B cell (primary cell): Measurements from ENCODE around the gene ARHGAP6. TPM values are rescaled to one million over a fixed set of nuclear protein-coding genes. Genes with fewer than 3 reads are reported as not detected.

Source experiments
- ATAC-seq: fragments of 200-7000 bp; cut with Tn5 transposase; one replicate; pipeline ENCODE4 v1.10.0; 2021; ENCODE audit warnings: low read depth, mild to moderate bottlenecking, moderate number of reproducible peaks, moderate library complexity
- CTCF ChIA-PET: fragments of 350-600 bp; sonication (Branson Sonifier 250); formaldehyde crosslinking; loops from one replicate; lab custom pipeline; 2021; ENCODE audit warnings: antibody characterized with exemption, inconsistent platforms; lab: Charles Lee
- POLR2A ChIA-PET: fragments of 350-600 bp; sonication (Branson Sonifier 250); formaldehyde crosslinking; loops from one replicate; lab custom pipeline; 2021; ENCODE audit warnings: antibody characterized with exemption; lab: Charles Lee
- DNase-seq: peaks from one replicate; pipeline ENCODE4 v3.0.0; 2013
- H2AFZ ChIP-seq: 2 replicates; pipeline ENCODE4 v1.6.1; 2012; ENCODE audit warnings: mild to moderate bottlenecking, low read depth, low read length; ENCODE audit not compliant: insufficient read depth, poor library complexity, severe bottlenecking
- H3K27ac ChIP-seq, 2 donors: 1 replicate in 1 of 2; 2 replicates in 1 of 2; pipeline ENCODE4 v1.5.1; 2012 to 2013; ENCODE audit warnings: low read length in 2 of 2, mild to moderate bottlenecking in 2 of 2, moderate library complexity in 1 of 2
- H3K27me3 ChIP-seq, 4 experiments: fragments of 200-600 bp in 1 of 4; sonication (generic) in 1 of 4; replicated peaks in 1 of 4; 1 replicate in 2 of 4; 2 replicates in 2 of 4; pipeline versions ENCODE4 v1.6.1 to v1.7.0; 2013 to 2016; ENCODE audit warnings: low read length in 3 of 4, mild to moderate bottlenecking in 2 of 4, mixed read lengths in 1 of 4, moderate library complexity in 1 of 4; ENCODE audit not compliant: insufficient read depth in 4 of 4, control insufficient read depth in 3 of 4; ENCODE audit errors: control extremely low read depth in 1 of 4
- H3K36me3 ChIP-seq, 2 experiments: replicated peaks in 1 of 2; 1 replicate in 1 of 2; 2 replicates in 1 of 2; pipeline versions ENCODE4 v1.6.1 to v1.7.1; 2013; ENCODE audit warnings: low read length in 1 of 2; ENCODE audit not compliant: insufficient read depth in 2 of 2, control insufficient read depth in 1 of 2; ENCODE audit errors: control extremely low read depth in 1 of 2, extremely low read depth in 1 of 2
- H3K4me1 ChIP-seq, 2 donors: fragments of 200-600 bp in 1 of 2; sonication (generic) in 1 of 2; 1 replicate in 1 of 2; 2 replicates in 1 of 2; pipeline versions ENCODE4 v1.5.1 to v1.6.1; 2013 to 2017; ENCODE audit warnings: low read length in 2 of 2; ENCODE audit not compliant: control insufficient read depth in 2 of 2, insufficient read depth in 2 of 2
- H3K4me2 ChIP-seq: replicated peaks from 2 replicates; pipeline ENCODE3; 2012; ENCODE audit warnings: mild to moderate bottlenecking, low read depth, low read length; ENCODE audit not compliant: poor library complexity, severe bottlenecking
- H3K4me3 ChIP-seq, 5 experiments: fragments of 200-600 bp in 1 of 5; sonication (generic) in 1 of 5; 1 replicate in 3 of 5; 2 replicates in 2 of 5; pipeline versions ENCODE4 v1.5.1 to v1.7.0; 2011 to 2016; ENCODE audit warnings: low read length in 4 of 5, mild to moderate bottlenecking in 4 of 5, low read depth in 2 of 5, control low read depth in 1 of 5, moderate library complexity in 1 of 5; ENCODE audit not compliant: insufficient read depth in 1 of 5; ENCODE audit errors: control extremely low read depth in 1 of 5, extremely low read depth in 1 of 5
- H3K79me2 ChIP-seq: fragments of 200-600 bp; sonication (generic); one replicate; pipeline ENCODE4 v1.6.0; 2016; ENCODE audit warnings: low read length; ENCODE audit not compliant: control insufficient read depth, insufficient read depth
- H3K9ac ChIP-seq: fragments of 200-600 bp; sonication (generic); 2 replicates; pipeline ENCODE4 v1.6.1; 2017; ENCODE audit warnings: mild to moderate bottlenecking, low read length, moderate library complexity
- H3K9me3 ChIP-seq, 3 donors: one replicate each; pipeline versions ENCODE4 v1.6.1 to v1.7.1; 2013; ENCODE audit warnings: low read length in 2 of 3; ENCODE audit not compliant: control insufficient read depth in 2 of 3, insufficient read depth in 1 of 3; ENCODE audit errors: control extremely low read depth in 1 of 3
- H4K20me1 ChIP-seq: 2 replicates; pipeline ENCODE4 v1.6.0; 2012; ENCODE audit warnings: mild to moderate bottlenecking, low read length; ENCODE audit not compliant: insufficient read depth, control insufficient read depth, poor library complexity, severe bottlenecking
- H3K27ac Mint-ChIP-seq: one replicate; pipeline ENCODE4 v1.8.0; 2021; ENCODE audit warnings: mixed read lengths
- H3K27me3 Mint-ChIP-seq: one replicate; pipeline ENCODE4 v1.8.0; 2021; ENCODE audit warnings: mixed read lengths
- H3K4me1 Mint-ChIP-seq: one replicate; pipeline ENCODE4 v1.8.0; 2021; ENCODE audit warnings: mixed read lengths
- H3K4me3 Mint-ChIP-seq: one replicate; pipeline ENCODE4 v1.8.0; 2021; ENCODE audit warnings: mixed read lengths
- H3K9me3 Mint-ChIP-seq: one replicate; pipeline ENCODE4 v1.8.0; 2022; ENCODE audit warnings: mixed read lengths; ENCODE audit not compliant: insufficient read depth
- CTCF ChIP-seq: fragments of 200-600 bp; IDR thresholded peaks from one replicate; pipeline ENCODE4 v1.8.0; 2022; ENCODE audit warnings: antibody characterized with exemption, mild to moderate bottlenecking
- EZH2 ChIP-seq: IDR thresholded peaks from 2 replicates; pipeline ENCODE4 v1.6.1; 2012; ENCODE audit warnings: borderline replicate concordance, low read depth, mild to moderate bottlenecking, moderate library complexity, low read length; ENCODE audit not compliant: insufficient read depth, poor library complexity, severe bottlenecking
- WGBS: methylation state at CpG from one replicate; pipeline ENCODE4 v1.1.5; 2013; ENCODE audit warnings: missing lambda C conversion rate; ENCODE audit not compliant: insufficient coverage; 5-methylcytosine and 5-hydroxymethylcytosine counted together
- intact Hi-C: fragments of 100-400 bp; cut with micrococcal nuclease; formaldehyde crosslinking; loops from one replicate; pipeline ENCODE4 v1.10.0; 2022
- polyA plus RNA-seq: library from polyadenylated mRNA; depleted of rRNA; stranded (reverse); fragments of >200 nt; gene quantifications from 2 replicates; pipeline ENCODE4 v1.2.3, GENCODE V29; 2012
- small RNA-seq: library from RNA; depleted of rRNA; stranded (forward); fragments of <200 nt; gene quantifications from one replicate; pipeline ENCODE3, GENCODE V24; 2012; ENCODE audit warnings: low replicate concordance, low read depth; ENCODE audit not compliant: insufficient read length
- total RNA-seq, 2 donors: library from RNA; stranded (reverse); fragments of 120-200 nt in 1 of 2; gene quantifications; 1 replicate in 1 of 2; 2 replicates in 1 of 2; pipeline versions ENCODE4 v1.2.3 to v1.2.4, GENCODE V29; 2013 to 2022

ARHGAP6 gene
- total and polyA plus RNA-seq, 2 donors (not counting 1 experiment from before 2014, with no cell fraction given) = 1.6 to 2.6 TPM

GRCh38 chrX:11097933-11098332 is 567.8 kb downstream of the ARHGAP6 start:
- Histone ChIP-seq H3K4me1 (no peaks in the 10 kb centered on the region), H3K9me3 (no peaks in the 10 kb centered on the region), H3K27ac (no peak overlapping the region), H3K4me3 (no peak overlapping the region), H3K36me3 (no peaks in the 10 kb centered on the region), H3K79me2 (no peaks in the 10 kb centered on the region), H3K27me3 (no peaks in the 10 kb centered on the region), H4K20me1 (no peaks in the 10 kb centered on the region), H3K4me2 (no peak overlapping the region), H2AFZ (no peak overlapping the region), H3K9ac (no peak overlapping the region)
- Mint-ChIP-seq H3K4me1 (no peaks in the 10 kb centered on the region), H3K9me3 (no peaks in the 10 kb centered on the region), H3K27me3 (no peaks in the 10 kb centered on the region), H3K4me3 (no peak overlapping the region), H3K27ac (no peak overlapping the region)
- TF ChIP-seq EZH2 (no peak), CTCF (no peak)
- DNase-seq (no peak), ATAC-seq (no peak)
- CTCF ChIA-PET = no interaction called here
- intact Hi-C loops = no loop called here
- POLR2A ChIA-PET = no interaction called here

GRCh38 chrX:11089802-11090201 is 575.9 kb downstream of the ARHGAP6 start:
- no peak overlapping the region for H3K4me2 ChIP-seq
- no peak overlapping the region for H2AFZ ChIP-seq
- intact Hi-C loops = no loop called here
- TF ChIP-seq CTCF = no peak
- no peak for TF ChIP-seq EZH2
- DNase-seq (no peak), ATAC-seq (no peak)
- no CpG with 5 or more reads among the region's 1 CpG for WGBS
- H3K27me3 ChIP-seq = no peaks in the 10 kb centered on the region
- H3K9me3 ChIP-seq = peaks cover 0 to 5% (median 0%) of the 10 kb centered on the region in 3 donors
- no peaks in the 10 kb centered on the region for H3K36me3 ChIP-seq
- Mint-ChIP-seq H3K27ac (no peak overlapping the region), H3K27me3 (no peaks in the 10 kb centered on the region), H3K4me1 (no peaks in the 10 kb centered on the region), H3K4me3 (no peak overlapping the region), H3K9me3 (peaks cover 4% of the 10 kb centered on the region)
- no peak overlapping the region for H3K4me3 ChIP-seq
- POLR2A ChIA-PET = no interaction called here
- CTCF ChIA-PET = no interaction called here
- no peak overlapping the region for H3K9ac ChIP-seq
- no peaks in the 10 kb centered on the region for H3K4me1 ChIP-seq
- no peaks in the 10 kb centered on the region for H3K79me2 ChIP-seq
- H3K27ac ChIP-seq = no peak overlapping the region
- no peaks in the 10 kb centered on the region for H4K20me1 ChIP-seq

Small RNA genes within 50 kb of the gene (small RNA-seq; reads per million reads assigned to genes)
- gene MIR548AX (not detected), gene RF00019 (not detected), gene RF02271 (not detected)

Other genes starting within 250 kb of the ARHGAP6 start
- 76.3 and 81.0 TPM in 2 replicates for gene MSL3, start 92.3 kb upstream of the ARHGAP6 start, total RNA-seq
- gene MSL3, start 92.3 kb upstream of the ARHGAP6 start, polyA plus RNA-seq = 88.7 and 111 TPM in 2 replicates